ENCODE results near the gene POM121L2.
A peak's percentile ranks its signal among the peaks of the same experiment; 100 is the strongest.

Gene POM121L2

GRCh38 chr6:27293436-27294098 is 18.5 kb downstream of the POM121L2 start:
- Histone ChIP-seq H3K27me3 (replicated peaks; ENCODE audit: control insufficient read depth, insufficient read depth, low read length) (peaks cover 2% of the 10 kb centered on the region), H3K36me3 (ENCODE audit: control insufficient read depth, insufficient read depth, low read length) (no peaks in the 10 kb centered on the region), H3K4me3 (replicated peaks; ENCODE audit: low read depth, low read length) (no peak overlapping the region)
- TF ChIP-seq, protein P1, sequence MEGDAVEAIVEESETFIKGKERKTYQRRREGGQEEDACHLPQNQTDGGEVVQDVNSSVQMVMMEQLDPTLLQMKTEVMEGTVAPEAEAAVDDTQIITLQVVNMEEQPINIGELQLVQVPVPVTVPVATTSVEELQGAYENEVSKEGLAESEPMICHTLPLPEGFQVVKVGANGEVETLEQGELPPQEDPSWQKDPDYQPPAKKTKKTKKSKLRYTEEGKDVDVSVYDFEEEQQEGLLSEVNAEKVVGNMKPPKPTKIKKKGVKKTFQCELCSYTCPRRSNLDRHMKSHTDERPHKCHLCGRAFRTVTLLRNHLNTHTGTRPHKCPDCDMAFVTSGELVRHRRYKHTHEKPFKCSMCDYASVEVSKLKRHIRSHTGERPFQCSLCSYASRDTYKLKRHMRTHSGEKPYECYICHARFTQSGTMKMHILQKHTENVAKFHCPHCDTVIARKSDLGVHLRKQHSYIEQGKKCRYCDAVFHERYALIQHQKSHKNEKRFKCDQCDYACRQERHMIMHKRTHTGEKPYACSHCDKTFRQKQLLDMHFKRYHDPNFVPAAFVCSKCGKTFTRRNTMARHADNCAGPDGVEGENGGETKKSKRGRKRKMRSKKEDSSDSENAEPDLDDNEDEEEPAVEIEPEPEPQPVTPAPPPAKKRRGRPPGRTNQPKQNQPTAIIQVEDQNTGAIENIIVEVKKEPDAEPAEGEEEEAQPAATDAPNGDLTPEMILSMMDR (IDR thresholded peaks at IDR 0.05; ENCODE audit: insufficient read depth, low read length, poor library complexity, severe bottlenecking), result no peak
- DNase-seq (ENCODE audit: extremely low read depth, insufficient read length), result no peak

GRCh38 chr6:27290850-27291208 is 21.2 kb downstream of the POM121L2 start:
- DNase-seq (ENCODE audit: extremely low read depth, insufficient read length), result no peak
- Histone ChIP-seq H3K36me3 (ENCODE audit: control insufficient read depth, insufficient read depth, low read length) (no peaks in the 10 kb centered on the region), H3K4me3 (replicated peaks; ENCODE audit: low read depth, low read length) (no peak overlapping the region), H3K27me3 (replicated peaks; ENCODE audit: control insufficient read depth, insufficient read depth, low read length) (no peaks in the 10 kb centered on the region)
- TF ChIP-seq, protein P1 (IDR thresholded peaks at IDR 0.05; ENCODE audit: insufficient read depth, low read length, poor library complexity, severe bottlenecking), result no peak

DNA sequence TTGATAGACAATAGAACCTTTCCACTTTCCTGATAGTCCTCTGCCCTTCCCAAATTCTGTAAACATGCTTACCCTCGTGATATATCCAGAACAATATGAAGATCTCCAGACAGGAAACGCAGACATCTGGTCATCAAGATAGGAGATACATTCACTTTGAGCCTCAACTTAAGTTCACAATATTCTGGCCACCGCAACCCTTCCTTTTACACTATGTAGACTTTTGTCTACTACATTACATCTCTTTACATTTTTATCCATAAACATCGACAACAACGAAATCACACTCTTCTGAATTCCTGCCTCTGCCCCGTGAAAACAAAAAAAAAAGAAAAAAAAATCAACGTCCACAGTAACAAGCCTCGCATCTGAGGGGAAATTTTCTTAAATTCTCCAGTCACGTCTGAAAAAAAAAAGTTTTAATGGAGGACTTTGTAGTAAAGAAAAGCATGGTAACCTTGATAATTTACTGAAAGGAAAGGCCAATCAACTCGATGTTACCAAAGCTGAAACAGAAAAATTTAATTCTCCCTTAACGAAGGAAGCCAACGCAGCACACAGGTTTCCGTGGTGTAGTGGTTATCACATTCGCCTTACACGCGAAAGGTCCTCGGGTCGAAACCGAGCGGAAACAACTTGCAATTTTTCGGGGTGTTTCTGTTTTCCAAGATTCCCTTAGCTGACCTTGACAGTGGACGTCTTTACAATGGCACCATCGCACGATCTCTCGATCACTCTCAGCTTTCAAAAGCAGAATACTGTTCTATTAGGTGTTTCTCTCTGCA is 21.8 kb downstream of the POM121L2 start:
- TF ChIP-seq, protein P1 (IDR thresholded peaks at IDR 0.05; ENCODE audit: insufficient read depth, low read length, poor library complexity, severe bottlenecking), result no peak
- Histone ChIP-seq H3K36me3 (ENCODE audit: control insufficient read depth, insufficient read depth, low read length) (no peaks in the 10 kb centered on the region), H3K27me3 (replicated peaks; ENCODE audit: control insufficient read depth, insufficient read depth, low read length) (no peaks in the 10 kb centered on the region), H3K4me3 (replicated peaks; ENCODE audit: low read depth, low read length) (no peak overlapping the region)
- DNase-seq (ENCODE audit: extremely low read depth, insufficient read length), result no peak

- peak overlapping the region; percentile 8; the same call in 1 of the 2 replicates for H3K4me3 ChIP-seq (replicated peaks; ENCODE audit: low read depth, low read length)
- TF ChIP-seq, protein P1 (IDR thresholded peaks at IDR 0.05; ENCODE audit: insufficient read depth, low read length, poor library complexity, severe bottlenecking), result no peak
- H3K36me3 ChIP-seq (ENCODE audit: control insufficient read depth, insufficient read depth, low read length), result no peaks in the 10 kb centered on the region
- DNase-seq (ENCODE audit: extremely low read depth, insufficient read length), result no peak
- H3K27me3 ChIP-seq (replicated peaks; ENCODE audit: control insufficient read depth, insufficient read depth, low read length), result no peaks in the 10 kb centered on the region
Measured at GRCh38 chr6:27288136-27289044, 23.7 kb downstream of the POM121L2 start.

GRCh38 chr6:27287751-27288135 is 24.3 kb downstream of the POM121L2 start:
- TF ChIP-seq, protein P1 (IDR thresholded peaks at IDR 0.05; ENCODE audit: insufficient read depth, low read length, poor library complexity, severe bottlenecking), result no peak
- Histone ChIP-seq H3K4me3 (replicated peaks; ENCODE audit: low read depth, low read length) (0 out of 2 replicates have a peak overlapping the region, but pooled peaks have one; percentile 8), H3K36me3 (ENCODE audit: control insufficient read depth, insufficient read depth, low read length) (no peaks in the 10 kb centered on the region), H3K27me3 (replicated peaks; ENCODE audit: control insufficient read depth, insufficient read depth, low read length) (no peaks in the 10 kb centered on the region)
- DNase-seq (ENCODE audit: extremely low read depth, insufficient read length), result no peak

Measured in GM06990 (cell line).